Smooth muscle cell (in vitro differentiated cells): Measurements from ENCODE around the gene CREB3L4. TPM values are rescaled to one million over a fixed set of nuclear protein-coding genes. Genes with fewer than 3 reads are reported as not detected.
"Not testable (repeated sequence)": the region's sequence is repeated elsewhere in the genome, so short reads cannot be mapped to it uniquely, and the experiment has no call there.

Experiments used
- DNase-seq: peaks from one replicate; lab custom pipeline; 2025; ENCODE audit not compliant: unreplicated experiment; lab: John Stamatoyannopoulos, UW
- H2AFZ ChIP-seq: fragments of 200-600 bp; sonication (generic); 2 replicates; pipeline ENCODE4 v1.6.0; 2016; ENCODE audit warnings: antibody characterized with exemption, low read depth, mild to moderate bottlenecking
- H3F3A ChIP-seq: fragments of 200-600 bp; sonication (generic); 2 replicates; pipeline ENCODE4 v1.6.0; 2017; ENCODE audit warnings: antibody characterized with exemption, low read depth
- H3K27ac ChIP-seq: fragments of 200-600 bp; sonication (generic); 2 replicates; pipeline ENCODE4 v1.5.1; 2016; ENCODE audit warnings: low read depth, mild to moderate bottlenecking
- H3K27me3 ChIP-seq: fragments of 200-600 bp; sonication (generic); 2 replicates; pipeline ENCODE4 v1.6.1; 2016; ENCODE audit warnings: low read depth, mild to moderate bottlenecking
- H3K36me3 ChIP-seq: fragments of 200-600 bp; sonication (generic); 2 replicates; pipeline ENCODE4 v1.5.1; 2016; ENCODE audit warnings: low read depth
- H3K4me1 ChIP-seq: fragments of 200-600 bp; sonication (generic); 2 replicates; pipeline ENCODE4 v1.5.1; 2016; ENCODE audit warnings: low read depth
- H3K4me2 ChIP-seq: fragments of 200-600 bp; sonication (generic); 2 replicates; pipeline ENCODE4 v1.6.0; 2016; ENCODE audit warnings: mild to moderate bottlenecking
- H3K4me3 ChIP-seq: fragments of 200-600 bp; sonication (generic); 2 replicates; pipeline ENCODE4 v1.5.1; 2016; ENCODE audit warnings: mild to moderate bottlenecking
- H3K79me2 ChIP-seq: fragments of 200-600 bp; sonication (generic); 2 replicates; pipeline ENCODE4 v1.6.0; 2016; ENCODE audit warnings: low read depth, mild to moderate bottlenecking
- H3K9ac ChIP-seq: fragments of 200-600 bp; sonication (generic); 2 replicates; pipeline ENCODE4 v1.6.0; 2016; ENCODE audit warnings: low read depth
- H3K9me3 ChIP-seq: fragments of 200-600 bp; sonication (generic); replicated peaks from 2 replicates; pipeline ENCODE4 v1.5.1; 2016; ENCODE audit warnings: low read depth
- H4K20me1 ChIP-seq: fragments of 200-600 bp; sonication (generic); 2 replicates; pipeline ENCODE4 v1.6.0; 2016; ENCODE audit warnings: low read depth
- CTCF ChIP-seq: fragments of 200-600 bp; sonication (generic); IDR thresholded peaks from 2 replicates; pipeline ENCODE4 v1.5.1; 2017; ENCODE audit warnings: borderline replicate concordance, mild to moderate bottlenecking, antibody characterized with exemption; ENCODE audit not compliant: insufficient read depth, poor library complexity, severe bottlenecking
- WGBS: methylation state at CpG from one replicate; pipeline ENCODE4 v1.1.7; 2016; ENCODE audit warnings: low lambda C conversion rate; 5-methylcytosine and 5-hydroxymethylcytosine counted together
- polyA plus RNA-seq: library from polyadenylated mRNA; unstranded; fragments of >200 nt; fragmentation: Nextera tagmentation; extraction: Ambion mirVana; gene quantifications from 2 replicates; pipeline ENCODE4 v1.2.1, GENCODE V29; 2016
- total RNA-seq: library from RNA; depleted of rRNA; stranded (reverse); fragments of >200 nt; gene quantifications from 2 replicates; pipeline ENCODE4 v1.2.3, GENCODE V29; 2014

The CREB3L4 gene
- total and polyA plus RNA-seq, 2 experiments from 2014 or later, result 9.0 to 14.9 TPM

GRCh38 chr1:153991806-153992205, 24.1 kb downstream of the CREB3L4 start:
- Histone ChIP-seq H3F3A (peaks cover 18% of the 10 kb centered on the region), H3K27me3 (no peaks in the 10 kb centered on the region), H2AFZ (no peak overlapping the region), H3K4me2 (peak overlapping the region; percentile 89), H3K4me1 (peaks cover 12% of the 10 kb centered on the region), H3K9ac (peak overlapping the region; percentile 97), H3K27ac (peak overlapping the region; percentile 88), H3K36me3 (peaks cover 9% of the 10 kb centered on the region), H3K79me2 (peaks cover 16% of the 10 kb centered on the region), H3K4me3 (peak overlapping the region; percentile 85), H3K9me3 (no peaks in the 10 kb centered on the region), H4K20me1 (peaks cover 35% of the 10 kb centered on the region)
- no peak for DNase-seq
- no peak for TF ChIP-seq CTCF
- 90% methylated on average over 2 of the region's 2 CpGs for WGBS

DNA sequence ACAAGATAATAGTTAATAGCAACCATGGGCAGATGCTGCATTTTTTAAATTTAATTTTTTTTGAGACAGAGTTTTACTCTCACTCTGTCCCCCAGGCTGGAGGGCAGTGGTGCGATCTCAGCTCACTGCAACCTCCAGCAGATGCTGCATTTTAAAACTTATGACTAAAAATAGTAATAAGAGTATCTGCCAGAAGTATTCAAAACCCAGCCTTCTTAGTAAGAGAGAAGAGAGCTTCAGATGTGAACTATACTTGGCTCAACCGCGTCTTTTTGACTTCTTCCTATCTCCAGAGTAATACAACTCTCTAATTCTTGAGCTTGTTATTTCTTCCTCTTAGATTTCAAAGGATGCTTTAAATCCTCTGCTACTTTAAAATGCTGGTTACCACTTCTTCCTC, 27.5 kb downstream of the CREB3L4 start:
- H3F3A ChIP-seq, result peaks cover 18% of the 10 kb centered on the region

DNA sequence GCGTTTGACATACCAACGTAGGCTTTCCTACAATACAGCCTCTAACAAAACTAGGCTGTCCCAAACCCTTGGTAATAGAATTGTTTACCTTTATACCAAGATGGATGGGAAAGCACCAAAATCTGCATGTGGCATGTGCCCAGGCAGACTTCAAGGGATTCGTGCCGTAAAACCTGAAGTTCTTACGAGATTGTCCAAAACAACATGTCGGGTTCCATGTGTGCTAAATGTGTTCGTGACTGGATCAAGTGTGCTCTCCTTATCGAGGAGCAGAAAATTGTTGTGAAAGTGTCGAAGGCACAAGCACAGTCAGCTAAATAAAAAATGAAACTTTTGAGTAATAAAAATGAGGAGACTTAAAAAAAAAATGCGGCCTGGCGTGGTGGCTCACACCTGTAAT, 27.9 kb downstream of the CREB3L4 start:
- 95% methylated on average over 11 of the region's 11 CpGs for WGBS
- Histone ChIP-seq H3K36me3 (peaks cover 9% of the 10 kb centered on the region), H2AFZ (no peak overlapping the region), H3K27me3 (no peaks in the 10 kb centered on the region), H4K20me1 (peaks cover 35% of the 10 kb centered on the region), H3K27ac (no peak overlapping the region), H3K4me2 (no peak overlapping the region), H3K9me3 (no peaks in the 10 kb centered on the region), H3K9ac (no peak overlapping the region), H3K4me1 (peaks cover 12% of the 10 kb centered on the region), H3F3A (peaks cover 18% of the 10 kb centered on the region), H3K4me3 (no peak overlapping the region), H3K79me2 (peaks cover 15% of the 10 kb centered on the region)
- DNase-seq, result no peak
- no peak for TF ChIP-seq CTCF

More for the DNA sequence above, 27.5 kb downstream of the CREB3L4 start:
- H3K4me2 ChIP-seq, result no peak overlapping the region
- H3K9ac ChIP-seq, result no peak overlapping the region
- peaks cover 16% of the 10 kb centered on the region for H3K79me2 ChIP-seq
- H3K4me3 ChIP-seq, result no peak overlapping the region
- DNase-seq, result no peak
- H2AFZ ChIP-seq, result no peak overlapping the region
- no peak overlapping the region for H3K27ac ChIP-seq
- no peaks in the 10 kb centered on the region for H3K9me3 ChIP-seq
- H3K36me3 ChIP-seq, result peaks cover 9% of the 10 kb centered on the region
- TF ChIP-seq CTCF, result no peak
- no peaks in the 10 kb centered on the region for H3K27me3 ChIP-seq
- H4K20me1 ChIP-seq, result peaks cover 35% of the 10 kb centered on the region
- H3K4me1 ChIP-seq, result peaks cover 12% of the 10 kb centered on the region
- WGBS, result 96% methylated on average over 3 of the region's 3 CpGs

DNA sequence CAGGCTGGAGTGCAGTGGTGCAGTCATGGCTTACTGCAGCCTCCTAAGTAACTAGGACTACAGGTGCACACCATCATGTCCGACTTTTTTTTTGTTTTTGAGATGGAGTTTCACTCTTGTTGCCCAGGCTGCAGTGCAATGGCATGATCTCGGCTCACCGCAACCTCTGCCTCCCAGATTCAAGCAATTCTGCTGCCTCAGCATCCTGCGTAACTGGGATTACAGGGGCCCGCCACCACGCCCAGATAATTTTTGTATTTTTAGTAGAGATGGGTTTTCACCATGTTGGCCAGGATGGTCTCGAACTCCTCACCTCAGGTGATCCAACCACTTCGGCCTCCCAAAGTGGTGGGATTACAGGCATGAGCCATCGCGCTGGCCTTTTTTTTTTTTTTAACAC, 29.2 kb downstream of the CREB3L4 start:
- not testable (repeated sequence) for DNase-seq, H3K79me2 ChIP-seq, H3K27ac ChIP-seq, H3K4me2 ChIP-seq, H2AFZ ChIP-seq, H3K36me3 ChIP-seq, H3K4me1 ChIP-seq, H3K9me3 ChIP-seq, H3K27me3 ChIP-seq, H3K4me3 ChIP-seq, H3K9ac ChIP-seq
- 95% methylated on average over 10 of the region's 10 CpGs for WGBS
- H3F3A ChIP-seq, result peaks cover 17% of the 10 kb centered on the region
- peaks cover 25% of the 10 kb centered on the region for H4K20me1 ChIP-seq
